GM18507 (cell line): Measurements from ENCODE around the gene PAOX.
"Not testable (repeated sequence)": the region's sequence is repeated elsewhere in the genome, so short reads cannot be mapped to it uniquely, and the experiment has no call there.

Experiments
- DNase-seq: peaks from one replicate; pipeline ENCODE4 v3.0.0; 2011; ENCODE audit warnings: low read depth; ENCODE audit not compliant: insufficient read length; ENCODE audit errors: extremely low spot score
- FAIRE-seq: peaks from 2 replicates; lab custom pipeline; 2011; peaks lifted over from hg19 to GRCh38; lab: Jason Lieb, UNC

Gene PAOX

DNA sequence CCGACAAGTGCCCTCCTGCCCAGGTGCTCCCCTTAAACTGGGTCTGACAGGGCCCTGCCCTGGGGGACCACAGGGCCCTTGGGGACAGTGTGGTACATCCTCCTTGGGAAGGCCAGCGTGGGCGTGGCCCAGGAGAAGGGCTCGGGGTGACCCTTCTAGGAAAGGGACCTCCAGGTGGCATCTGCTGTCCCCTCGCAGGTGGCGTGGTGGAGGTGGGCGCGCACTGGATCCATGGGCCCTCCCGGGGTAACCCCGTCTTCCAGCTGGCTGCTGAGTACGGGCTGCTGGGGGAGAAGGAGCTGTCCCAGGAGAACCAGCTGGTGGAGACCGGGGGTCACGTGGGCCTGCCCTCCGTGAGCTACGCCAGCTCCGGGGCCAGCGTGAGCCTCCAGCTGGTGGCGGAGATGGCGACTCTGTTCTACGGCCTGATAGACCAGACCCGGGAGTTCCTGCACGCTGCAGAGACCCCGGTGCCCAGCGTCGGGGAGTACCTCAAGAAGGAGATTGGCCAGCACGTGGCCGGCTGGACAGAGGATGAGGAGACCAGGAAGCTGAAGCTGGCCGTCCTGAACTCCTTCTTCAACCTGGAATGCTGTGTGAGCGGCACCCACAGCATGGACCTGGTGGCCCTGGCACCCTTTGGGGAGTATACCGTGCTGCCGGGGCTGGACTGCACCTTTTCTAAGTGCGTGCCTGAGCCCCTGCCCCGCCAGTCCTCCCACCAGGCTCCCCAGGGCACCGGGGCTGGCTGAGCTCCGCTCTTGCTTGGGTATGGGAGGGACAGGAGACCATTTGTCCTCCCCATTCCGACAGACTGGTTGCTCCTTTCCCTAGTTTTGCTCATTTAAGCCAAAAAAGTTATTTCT is 972 bp downstream of the PAOX start:
- FAIRE-seq (no peak), DNase-seq (no peak)

- DNase-seq = no peak
- FAIRE-seq = no peak
These were observed 2.0 kb downstream of the PAOX start for GRCh38 chr10:133381036-133381435.

DNA sequence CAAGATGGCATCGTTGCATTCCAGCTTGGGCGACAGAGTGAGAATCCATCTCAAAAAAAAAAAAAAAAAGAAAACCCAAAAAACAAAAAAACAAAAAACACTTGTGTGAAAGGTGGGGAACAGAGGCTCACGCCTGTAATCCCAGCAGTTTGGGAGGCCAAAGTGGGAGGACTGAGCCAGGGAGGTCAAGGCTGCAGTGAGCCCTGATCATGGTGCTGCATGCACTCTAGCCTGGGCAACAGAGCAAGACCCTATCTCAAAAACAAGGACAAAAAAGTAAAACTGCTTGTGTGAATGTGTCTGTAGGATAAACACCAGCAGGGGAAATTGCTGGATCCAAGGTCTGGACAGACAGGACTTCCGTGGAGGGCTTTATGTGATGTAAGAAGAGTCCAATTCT is 4.5 kb downstream of the PAOX start:
- DNase-seq = no peak
- no peak for FAIRE-seq

DNA sequence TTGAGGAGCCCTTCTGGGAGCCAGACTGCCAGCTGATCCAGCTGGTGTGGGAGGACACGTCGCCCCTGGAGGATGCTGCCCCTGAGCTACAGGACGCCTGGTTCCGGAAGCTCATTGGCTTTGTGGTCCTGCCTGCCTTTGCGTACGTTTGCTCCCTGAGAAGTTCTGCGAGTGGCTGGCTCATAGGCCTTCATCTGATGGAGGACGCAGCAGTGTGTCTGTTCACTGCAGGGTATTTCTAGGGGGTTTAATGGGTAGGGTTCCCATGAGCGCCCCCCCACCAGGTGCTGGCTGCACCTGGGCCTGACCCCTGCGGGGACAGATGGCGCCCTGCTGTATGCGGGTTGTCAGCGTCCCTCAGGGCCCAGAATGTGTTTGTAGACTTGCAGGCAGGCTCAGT is 5.0 kb downstream of the PAOX start:
- no peak for DNase-seq
- no peak for FAIRE-seq

- FAIRE-seq (no peak), DNase-seq (no peak)
These were observed 6.2 kb downstream of the PAOX start for GRCh38 chr10:133385214-133385613.

DNA sequence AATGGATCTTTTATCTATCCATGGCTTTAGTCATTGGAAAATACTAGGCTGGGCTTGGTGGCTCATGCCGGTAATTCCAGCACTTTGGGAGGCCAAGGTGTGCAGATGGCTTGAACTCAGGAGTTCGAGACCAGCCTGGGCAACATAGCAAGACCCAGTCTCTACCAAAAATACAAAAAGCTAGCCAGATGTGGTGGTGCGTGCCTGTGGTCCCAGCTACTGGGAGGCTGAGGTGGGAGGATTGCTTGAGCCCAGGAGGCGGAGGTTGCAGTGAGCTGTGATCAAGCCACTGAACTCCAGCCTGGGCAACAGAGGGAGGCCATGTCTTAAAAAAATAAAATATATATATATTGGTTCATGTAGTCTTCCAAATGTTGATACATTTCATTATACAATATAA is 7.9 kb downstream of the PAOX start:
- not testable (repeated sequence) for DNase-seq, FAIRE-seq

GRCh38 chr10:133388236-133388972 is 9.3 kb downstream of the PAOX start:
- FAIRE-seq = peak; percentile 81
- no peak for DNase-seq

DNA sequence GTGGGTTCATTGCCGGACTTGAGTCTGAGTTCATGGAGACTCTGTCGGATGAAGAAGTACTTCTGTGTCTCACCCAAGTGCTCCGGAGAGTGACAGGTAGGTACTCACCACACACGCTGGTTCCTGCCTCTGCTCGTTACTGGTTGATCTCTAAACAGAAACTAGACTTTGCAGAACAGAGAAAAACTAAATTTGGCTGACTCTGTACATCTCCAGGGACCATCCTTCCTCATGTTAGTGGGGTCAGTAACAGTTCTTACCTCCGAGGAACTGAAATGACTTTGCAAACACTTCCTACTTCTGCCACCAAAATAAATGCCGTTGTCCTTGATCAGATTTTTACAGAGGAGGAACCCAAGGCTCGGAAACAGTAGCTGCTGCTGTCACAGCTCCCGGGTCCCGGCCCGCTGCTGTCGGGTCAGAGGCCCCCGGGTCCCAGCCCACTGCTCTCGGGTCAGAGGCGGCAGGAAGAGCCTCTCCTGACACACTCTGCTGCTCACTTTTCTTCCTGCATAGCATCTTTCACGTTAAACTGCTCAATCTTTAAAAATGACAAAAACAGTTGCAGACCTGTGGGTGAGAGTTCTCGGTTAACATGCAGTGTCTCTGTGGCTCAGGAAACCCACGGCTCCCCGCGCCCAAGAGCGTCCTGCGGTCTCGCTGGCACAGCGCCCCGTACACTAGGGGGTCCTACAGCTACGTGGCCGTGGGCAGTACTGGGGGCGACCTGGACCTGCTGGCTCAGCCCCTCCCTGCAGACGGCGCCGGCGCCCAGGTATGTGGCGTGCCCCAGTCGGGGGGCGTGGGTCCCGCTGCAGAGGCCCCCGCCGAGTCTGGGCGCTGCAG is 10.1 kb downstream of the PAOX start:
- DNase-seq (peak; percentile 58), FAIRE-seq (peak; percentile 100)

DNA sequence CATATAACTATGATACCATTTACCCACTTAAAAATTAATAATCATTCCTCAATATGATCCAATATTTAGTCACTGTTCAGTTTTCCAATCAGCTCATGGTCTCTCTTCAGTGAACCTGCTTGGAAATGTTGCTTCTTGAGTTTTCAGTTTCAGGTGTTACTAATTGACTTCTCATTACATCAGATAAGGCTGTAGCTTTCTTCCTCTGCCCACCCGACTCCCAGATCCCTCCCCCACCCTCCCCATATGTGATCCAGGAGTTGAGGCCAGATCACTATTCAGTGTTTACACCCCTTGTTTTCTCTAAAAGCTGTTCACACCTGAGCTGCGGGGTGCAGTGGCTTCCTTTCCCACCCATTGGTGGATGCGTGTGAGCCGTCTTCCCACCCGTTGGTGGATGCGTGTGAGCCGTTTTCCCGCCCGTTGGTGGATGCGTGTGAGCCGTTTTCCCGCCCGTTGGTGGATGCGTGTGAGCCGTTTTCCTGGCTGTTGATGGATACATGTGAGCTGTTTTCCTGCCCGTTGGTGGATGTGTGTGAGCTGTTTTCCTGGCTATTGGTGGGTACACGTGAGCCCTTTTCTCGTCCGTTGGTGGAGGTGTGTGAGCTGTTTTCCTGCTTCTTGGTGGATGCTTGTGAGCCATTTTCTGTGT is 11.7 kb downstream of the PAOX start:
- DNase-seq = no peak
- no peak for FAIRE-seq

- FAIRE-seq (no peak), DNase-seq (no peak)
These were observed 12.2 kb downstream of the PAOX start for GRCh38 chr10:133391249-133391635.

GRCh38 chr10:133391761-133392518 is 12.9 kb downstream of the PAOX start:
- DNase-seq (no peak), FAIRE-seq (no peak)

DNA sequence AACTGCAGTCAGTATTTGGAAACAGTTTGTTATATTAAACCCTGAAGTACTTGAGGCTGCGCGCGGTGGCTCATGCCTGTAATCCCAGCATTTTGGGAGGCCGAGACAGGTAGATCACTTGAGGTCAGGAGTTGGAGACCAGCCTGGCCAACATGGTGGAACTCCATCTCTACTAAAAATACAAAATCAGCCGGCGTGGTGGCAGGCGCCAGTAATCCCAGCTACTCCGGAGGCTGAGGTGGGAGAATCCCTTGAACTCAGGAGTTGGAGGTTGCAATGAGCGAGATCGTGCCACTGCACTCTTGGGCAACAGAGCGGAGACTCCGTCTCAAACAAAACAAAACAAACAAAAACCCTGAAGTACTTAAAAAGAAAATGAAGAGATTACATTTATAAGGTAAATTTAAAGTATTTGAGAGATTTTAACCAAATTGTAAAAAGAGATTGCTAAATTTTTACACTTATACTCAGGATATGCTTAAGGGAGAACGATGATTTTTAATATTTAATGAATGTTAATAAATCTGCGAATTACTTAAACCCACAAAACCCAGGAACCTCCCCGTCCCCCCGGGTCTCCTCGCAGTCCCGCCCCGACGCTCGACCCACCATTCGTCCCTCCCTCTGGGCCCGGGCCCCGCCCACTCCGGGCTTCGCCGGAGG is 14.5 kb downstream of the PAOX start:
- peak; percentile 96 for FAIRE-seq
- DNase-seq = no peak

DNA sequence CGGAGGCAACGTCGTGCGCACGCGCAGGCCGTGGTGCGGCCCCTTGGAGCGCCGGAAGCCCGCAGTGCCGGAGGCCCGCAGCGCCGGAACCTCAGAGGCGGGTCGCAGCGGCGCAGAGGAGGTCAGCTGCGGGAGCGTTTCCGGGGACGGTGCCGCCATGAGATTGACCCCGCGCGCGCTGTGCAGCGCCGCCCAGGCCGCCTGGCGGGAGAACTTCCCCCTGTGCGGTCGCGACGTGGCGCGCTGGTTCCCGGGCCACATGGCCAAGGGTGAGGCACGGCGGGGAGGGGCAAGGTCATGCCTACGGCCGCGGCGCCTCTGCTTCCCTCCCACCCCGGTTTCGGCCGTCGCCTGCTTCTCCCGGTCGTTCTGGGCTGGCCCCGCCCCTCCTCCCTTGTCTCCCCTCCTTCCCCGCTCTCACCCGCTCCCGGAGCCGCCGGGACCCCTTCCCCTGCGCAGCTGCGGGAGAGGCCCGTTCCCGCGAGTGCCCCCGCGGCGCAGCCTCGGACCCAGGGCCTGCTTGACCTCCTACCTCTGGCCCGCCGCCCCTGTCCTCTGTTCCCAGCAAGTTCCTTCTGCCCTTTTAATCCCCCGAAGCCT is 15.1 kb downstream of the PAOX start, which contains the start of gene MTG1:
MTG1 (plus strand) TSS at position 94 of the 600 bp plus-strand sequence; CDS start at position 158, 64 bp downstream.
- FAIRE-seq (no peak), DNase-seq (peak; percentile 91)

GRCh38 chr10:133394801-133395221 is 15.7 kb downstream of the PAOX start:
- no peak for DNase-seq

DNA sequence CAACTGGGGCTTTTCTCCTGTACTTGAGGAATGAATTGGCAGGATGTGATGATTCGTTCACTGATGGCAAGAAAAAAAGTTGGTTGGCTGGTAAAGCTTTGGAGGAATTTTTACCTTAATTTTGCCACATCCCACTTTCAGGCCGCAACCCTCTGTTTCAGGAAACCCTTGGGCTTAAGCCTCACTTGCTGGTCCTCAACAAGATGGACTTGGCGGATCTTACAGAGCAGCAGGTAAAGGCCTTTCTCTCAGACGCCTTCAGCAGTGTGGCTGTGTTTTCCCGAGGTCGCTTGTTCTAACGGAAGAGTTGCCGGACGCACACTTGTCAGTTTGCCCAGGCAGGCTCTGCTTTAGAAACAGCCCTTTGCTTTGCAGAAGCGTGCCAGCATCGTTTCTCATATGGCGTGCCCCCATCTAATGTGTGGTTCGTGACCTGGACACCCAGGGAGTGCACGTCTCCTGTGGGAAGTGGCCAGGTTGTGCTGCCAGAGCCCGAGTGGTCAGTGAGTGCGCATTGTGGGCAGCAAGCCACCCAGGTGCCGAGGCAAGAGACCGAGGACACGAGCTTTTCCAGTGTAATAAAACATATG is 17.1 kb downstream of the PAOX start:
- DNase-seq (no peak), FAIRE-seq (no peak)

More at GRCh38 chr10:133394801-133395221, 15.7 kb downstream of the PAOX start:
- FAIRE-seq = no peak

DNA sequence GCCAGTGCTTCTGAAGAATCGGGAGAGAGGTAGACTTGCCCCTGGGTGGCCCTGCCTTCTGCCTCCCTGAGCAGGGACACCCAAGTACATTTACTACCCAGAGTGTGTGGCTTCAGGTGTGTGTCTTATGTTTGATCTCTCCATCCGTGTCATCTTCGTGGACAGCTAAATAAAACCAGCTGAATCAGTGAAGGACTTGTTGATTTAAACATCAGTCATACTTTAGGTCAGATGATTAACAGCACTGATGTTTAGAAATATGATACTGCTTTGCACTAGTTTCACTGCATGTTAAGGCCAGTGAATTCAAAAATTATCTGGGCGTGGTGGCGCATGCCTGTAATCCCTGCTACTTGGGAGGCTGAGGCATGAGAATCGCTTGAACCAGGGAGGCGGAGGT is 18.9 kb downstream of the PAOX start:
- FAIRE-seq (no peak), DNase-seq (no peak)

DNA sequence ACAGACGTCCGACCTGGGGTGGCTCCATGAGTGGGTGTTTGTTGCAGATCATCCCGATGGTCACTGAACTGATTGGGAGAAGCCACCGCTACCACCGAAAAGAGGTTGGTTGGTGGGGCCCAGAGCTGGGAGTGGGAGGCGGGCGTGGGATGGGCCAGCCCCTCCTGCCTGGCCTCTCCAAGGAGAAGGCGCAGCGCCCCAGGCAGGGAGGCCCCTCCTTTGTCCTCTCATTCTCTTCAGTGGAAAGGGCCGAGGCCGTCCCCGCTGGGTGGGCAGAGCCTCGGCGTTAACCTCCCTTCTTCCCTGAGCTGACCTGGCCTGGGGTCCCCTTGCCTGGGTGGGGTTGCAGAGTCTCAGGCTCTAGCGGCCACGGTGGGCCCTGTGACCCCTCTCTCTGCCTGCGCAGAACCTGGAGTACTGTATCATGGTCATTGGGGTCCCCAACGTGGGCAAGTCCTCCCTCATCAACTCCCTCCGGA is 20.1 kb downstream of the PAOX start:
- DNase-seq = no peak
- no peak for FAIRE-seq
